HG02970 (cell line): ENCODE results near the gene HAPLN1.
"Not testable (repeated sequence)": the region's sequence is repeated elsewhere in the genome, so short reads cannot be mapped to it uniquely, and the experiment has no call there.

Source experiments
- ATAC-seq: cut with Tn5 transposase; IDR thresholded peaks from one replicate; pipeline ENCODE4 v1.9.1; 2021; ENCODE audit warnings: mild to moderate bottlenecking, moderate library complexity, moderate number of reproducible peaks; ENCODE audit not compliant: unreplicated experiment, low FRiP score

Gene HAPLN1

GRCh38 chr5:83720836-83721537 is at the start of gene HAPLN1:
TSS of gene HAPLN1 (minus strand) at chr5:83720855. CDS start at chr5:83673523, 47,332 bp downstream.
- no peak for ATAC-seq

GRCh38 chr5:83767409-83767992 is 46.8 kb upstream of the HAPLN1 start:
- ATAC-seq = no peak

GRCh38 chr5:83764101-83764500 is 43.4 kb upstream of the HAPLN1 start:
- ATAC-seq = no peak

- ATAC-seq = no peak
Measured at GRCh38 chr5:83760579-83760978, 39.9 kb upstream of the HAPLN1 start.

DNA sequence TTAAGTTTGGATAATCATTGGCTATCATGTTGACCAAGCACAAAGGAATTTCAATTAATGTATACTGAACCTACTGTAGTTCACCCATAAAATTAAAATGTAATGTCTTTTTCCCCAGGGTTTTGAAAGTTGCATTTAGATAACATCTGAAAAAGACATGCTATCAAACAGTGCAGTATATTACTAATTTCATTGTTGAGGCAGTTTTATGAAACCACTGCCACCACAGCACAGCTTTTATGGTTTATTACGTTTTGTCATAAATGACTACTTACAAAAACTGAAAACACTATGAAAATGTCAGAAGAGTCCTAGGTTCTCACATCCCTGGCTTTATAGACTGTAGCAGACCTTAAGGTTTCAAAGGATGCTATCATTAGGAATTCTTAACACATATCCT is 32.0 kb upstream of the HAPLN1 start:
- no peak for ATAC-seq

DNA sequence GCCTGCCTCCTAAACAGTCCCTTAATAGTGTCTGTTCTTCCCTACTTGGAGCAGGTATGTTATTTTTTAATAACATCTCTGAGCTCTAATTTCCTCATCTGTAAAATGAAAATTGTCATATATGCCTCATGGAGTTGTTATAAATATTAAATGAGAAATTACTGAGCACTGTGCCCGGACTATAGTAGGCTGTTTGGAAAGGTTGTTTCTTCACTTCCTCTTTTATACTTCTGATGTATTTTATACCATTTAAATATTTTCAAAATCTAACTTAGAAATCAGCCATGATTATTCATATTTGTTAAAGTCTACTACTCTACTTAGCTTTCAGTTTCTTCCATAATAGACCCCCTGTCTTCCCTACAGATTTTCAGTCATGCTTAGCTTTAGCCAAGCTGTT is 30.5 kb upstream of the HAPLN1 start:
- ATAC-seq = no peak

DNA sequence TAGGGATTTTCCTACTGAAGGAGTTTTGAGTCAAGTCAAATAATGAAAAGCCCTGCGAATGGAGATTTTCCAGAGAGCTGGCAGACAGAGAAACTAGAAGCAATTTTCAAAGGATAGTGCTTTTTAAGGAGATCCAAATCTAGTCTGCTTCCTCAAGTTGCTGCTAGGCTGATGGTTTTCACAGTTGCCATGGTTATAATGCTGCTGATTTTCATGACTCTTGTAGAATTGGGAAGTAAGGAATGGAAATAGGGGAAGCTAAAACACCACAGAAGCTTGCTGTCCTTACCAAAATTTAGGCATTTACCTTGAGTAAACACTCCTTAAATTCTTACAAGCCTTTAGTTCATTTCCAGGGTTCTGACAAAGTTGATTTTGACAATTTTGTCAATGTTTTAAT is 30.1 kb upstream of the HAPLN1 start:
- ATAC-seq = no peak

- ATAC-seq = no peak
Measured at GRCh38 chr5:83745816-83746215, 25.2 kb upstream of the HAPLN1 start.

GRCh38 chr5:83744821-83745220 is 24.2 kb upstream of the HAPLN1 start:
- no peak for ATAC-seq

DNA sequence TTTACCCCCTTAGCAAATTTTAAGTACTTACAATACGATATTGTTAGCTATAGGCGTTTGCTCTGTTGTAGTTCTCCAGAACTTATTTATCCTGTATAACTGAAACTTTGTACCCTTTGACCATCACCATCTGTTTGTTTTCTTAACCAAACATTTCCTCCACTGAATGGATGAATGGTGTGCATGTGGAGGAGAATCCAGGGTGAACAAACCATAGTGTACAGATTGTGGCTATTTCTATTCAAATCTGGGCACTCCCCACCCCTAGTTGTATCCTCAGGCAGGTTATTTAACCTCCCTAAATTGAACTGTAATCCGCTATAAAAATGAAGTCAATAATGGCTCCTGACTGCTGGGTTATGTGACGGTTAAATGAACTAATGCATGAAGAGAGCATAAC is 21.4 kb upstream of the HAPLN1 start:
- ATAC-seq = no peak

GRCh38 chr5:83741571-83741970 is 20.9 kb upstream of the HAPLN1 start:
- ATAC-seq = no peak

DNA sequence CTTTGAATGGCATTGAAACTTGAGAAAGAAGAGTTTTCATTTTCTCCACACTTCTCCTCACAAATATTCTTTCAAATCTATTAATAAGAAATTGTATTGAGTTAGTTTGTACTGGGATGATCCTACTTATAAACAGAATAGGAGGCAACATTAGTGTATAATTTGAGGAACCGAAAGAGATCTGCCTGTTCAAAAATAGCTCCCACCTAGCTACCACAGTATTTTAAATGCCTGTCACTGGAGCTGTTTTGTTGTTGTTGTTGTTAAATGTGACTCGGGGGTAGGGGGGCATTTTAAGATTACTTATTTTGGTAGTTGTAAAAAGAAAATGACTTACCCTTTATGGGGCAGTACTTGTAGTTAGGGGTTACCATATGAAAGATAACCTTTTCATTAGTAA is 20.1 kb upstream of the HAPLN1 start:
- no peak for ATAC-seq

GRCh38 chr5:83736169-83736568 is 15.5 kb upstream of the HAPLN1 start:
- ATAC-seq = not testable (repeated sequence)

DNA sequence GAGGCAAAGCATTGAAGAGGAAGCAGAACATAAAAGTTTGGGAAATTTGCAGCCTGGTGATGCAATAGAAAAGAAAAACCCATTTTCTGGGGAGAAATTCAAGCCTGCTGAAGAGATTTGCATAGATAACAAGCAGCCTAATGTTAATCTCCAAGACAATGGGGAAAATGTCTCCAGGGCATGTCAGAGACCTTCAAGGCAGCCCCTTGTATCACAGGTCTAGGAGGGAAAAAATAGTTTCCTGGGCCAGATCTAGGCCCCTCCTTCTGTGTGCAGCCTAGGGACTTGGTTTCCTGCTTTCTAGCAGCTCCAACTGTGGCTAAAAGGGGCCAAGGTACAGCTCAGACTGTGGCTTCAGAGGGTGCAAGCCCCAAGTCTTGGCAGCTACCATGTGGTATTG is 14.4 kb upstream of the HAPLN1 start:
- ATAC-seq = not testable (repeated sequence)

GRCh38 chr5:83731638-83732037 is 11.0 kb upstream of the HAPLN1 start:
- no peak for ATAC-seq

GRCh38 chr5:83729362-83729761 is 8.7 kb upstream of the HAPLN1 start:
- ATAC-seq = no peak

DNA sequence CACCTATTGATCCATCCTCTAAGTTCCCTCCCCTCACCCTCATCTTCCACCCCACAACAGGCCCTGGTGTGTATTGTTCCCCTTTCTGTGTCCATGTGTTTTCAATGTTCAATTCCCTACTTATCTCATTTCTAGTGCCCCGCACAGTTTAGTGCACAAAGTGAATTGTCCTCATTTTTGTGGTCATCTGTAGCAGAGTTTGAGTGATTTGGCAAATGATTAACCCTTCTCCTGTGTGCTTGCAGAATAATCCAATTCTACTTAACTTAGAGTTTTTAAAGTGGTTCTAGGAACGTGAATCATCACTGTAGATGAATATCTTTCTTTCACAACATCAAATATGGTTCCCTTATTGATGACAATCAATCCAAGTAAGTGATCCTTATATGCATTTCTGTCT is 6.3 kb upstream of the HAPLN1 start:
- no peak for ATAC-seq

- ATAC-seq = no peak
Measured at GRCh38 chr5:83724935-83725334, 4.3 kb upstream of the HAPLN1 start.

DNA sequence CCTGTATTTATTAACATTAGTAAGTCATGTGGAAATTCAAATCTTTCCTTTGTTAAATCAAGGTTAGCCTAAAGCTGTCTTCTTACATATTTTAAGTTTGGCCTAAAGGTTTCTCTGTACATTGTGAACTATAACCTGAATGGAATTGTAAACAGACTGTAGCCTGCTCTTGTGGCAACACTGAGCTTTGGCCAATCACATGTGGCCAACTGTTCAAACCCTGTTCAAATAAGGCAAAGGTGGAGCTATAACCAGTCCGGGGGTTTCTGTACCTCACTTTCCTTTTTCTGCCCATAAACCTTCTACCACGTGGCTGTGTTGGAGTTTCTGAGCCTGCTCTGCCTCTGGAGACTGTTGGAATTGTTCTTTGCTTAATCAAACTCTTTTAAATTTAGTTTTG is 3.3 kb upstream of the HAPLN1 start:
- no peak for ATAC-seq

- ATAC-seq = no peak
Measured at GRCh38 chr5:83723031-83723430, 2.4 kb upstream of the HAPLN1 start.

DNA sequence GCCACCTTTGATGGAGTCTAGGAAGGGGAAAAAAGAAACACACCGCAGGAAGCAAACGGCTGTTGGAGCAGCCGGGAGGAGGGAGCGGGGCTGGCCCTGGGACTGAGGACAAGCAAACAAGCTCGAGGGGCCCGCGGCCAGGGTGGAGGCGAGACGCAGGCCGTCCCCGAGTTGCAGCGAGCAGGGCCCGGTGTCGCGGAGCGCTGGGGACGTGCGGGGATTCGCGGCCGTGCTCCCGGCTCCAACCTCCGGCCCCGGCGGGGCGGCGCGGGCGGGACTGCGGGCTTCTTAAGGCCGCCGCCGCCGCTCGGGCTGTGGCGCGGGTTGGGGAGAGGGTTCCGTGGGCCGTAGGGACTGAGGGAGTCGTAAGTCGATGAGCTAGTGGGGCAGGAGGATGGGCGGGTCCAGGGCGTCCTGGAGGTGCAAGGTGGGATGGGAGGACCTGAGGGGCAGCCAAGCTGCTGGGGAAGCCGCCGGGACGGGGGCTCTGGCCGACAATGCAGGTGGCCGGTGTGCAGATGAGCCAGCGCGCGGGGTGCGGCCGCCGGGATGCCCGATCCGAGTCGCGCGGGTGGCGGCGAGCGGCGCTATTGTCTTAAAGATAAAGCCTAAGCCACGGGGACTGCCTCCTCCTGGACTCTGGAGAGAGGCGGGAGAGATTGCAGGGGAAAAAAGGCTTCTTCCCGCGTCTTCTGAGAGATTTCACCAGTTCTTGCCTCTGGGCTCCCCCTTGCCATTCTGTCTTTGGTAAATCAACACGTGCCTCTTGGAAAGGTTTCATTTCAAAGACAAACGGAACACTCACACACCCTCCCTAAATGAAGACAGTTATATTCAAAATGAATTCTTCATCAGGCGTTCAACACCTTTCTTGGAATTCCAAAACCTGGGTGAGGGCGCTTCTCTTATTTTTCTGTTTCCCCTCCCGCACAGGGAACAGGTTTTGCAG is 1.6 kb upstream of the HAPLN1 start:
- no peak for ATAC-seq
